ENCODE results near the gene ERP27. TPM values are rescaled to one million over a fixed set of nuclear protein-coding genes. Genes with fewer than 3 reads are reported as not detected.

Gene ERP27
- total RNA-seq, 1 experiment from 2014 or later: not detected

GRCh38 chr12:14920475-14921126 lies 17.7 kb downstream of the ERP27 start:
- TF ChIP-seq CTCF (IDR thresholded peaks at IDR 0.05; ENCODE audit: unreplicated experiment): no peak
- ChIA-PET CTCF (interaction anchor here (0.7 to 0.9 kb wide), 2 partner anchors 10 to 73 kb away, joined by 3 read pairs; no protein-coding TSS in a partner anchor), POLR2A (interaction anchor here (0.6 kb wide), 1 partner anchor 125 kb away, joined by 3 read pairs; no protein-coding TSS in a partner anchor)
- no peak overlapping the region for H3K27ac Mint-ChIP-seq (ENCODE audit: low read depth, unreplicated experiment)
- DNase-seq (ENCODE audit: unreplicated experiment): no peak
- intact Hi-C loops (cut with micrococcal nuclease): no loop called here
- no peaks in the 10 kb centered on the region for H3K9me3 Mint-ChIP-seq (ENCODE audit: unreplicated experiment)
- BruUV-seq (replicated peaks): no TSS peak
- no peak overlapping the region for H3K4me3 Mint-ChIP-seq (ENCODE audit: unreplicated experiment)
- no peaks in the 10 kb centered on the region for H3K27me3 Mint-ChIP-seq (ENCODE audit: insufficient read depth, unreplicated experiment)
- no peaks in the 10 kb centered on the region for H3K36me3 Mint-ChIP-seq (ENCODE audit: insufficient read depth, unreplicated experiment)
- no peaks in the 10 kb centered on the region for H3K4me1 Mint-ChIP-seq (ENCODE audit: insufficient read depth, unreplicated experiment)

DNA sequence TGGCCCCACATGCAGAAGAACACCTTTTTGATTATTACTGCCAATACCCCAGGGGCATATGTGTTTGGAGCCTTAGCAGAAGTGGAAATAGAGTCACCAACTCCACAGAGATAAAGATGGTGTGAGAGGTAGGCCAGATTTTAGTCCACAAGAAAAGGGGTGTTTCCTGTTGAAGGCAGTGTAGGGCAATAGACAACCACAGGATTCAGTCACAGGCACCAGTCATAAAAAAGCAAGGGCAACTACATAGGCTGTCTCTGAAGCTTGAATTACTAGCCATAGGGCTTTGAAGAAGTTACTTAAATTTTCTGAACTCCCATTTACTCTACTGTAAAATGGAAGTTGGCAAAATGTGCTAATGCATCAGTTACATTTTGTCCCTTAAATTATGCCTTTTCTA lies 18.9 kb downstream of the ERP27 start:
- Mint-ChIP-seq H3K27ac (ENCODE audit: low read depth, unreplicated experiment) (no peak overlapping the region), H3K9me3 (ENCODE audit: unreplicated experiment) (no peaks in the 10 kb centered on the region), H3K4me3 (ENCODE audit: unreplicated experiment) (no peak overlapping the region), H3K36me3 (ENCODE audit: insufficient read depth, unreplicated experiment) (no peaks in the 10 kb centered on the region), H3K27me3 (ENCODE audit: insufficient read depth, unreplicated experiment) (no peaks in the 10 kb centered on the region), H3K4me1 (ENCODE audit: insufficient read depth, unreplicated experiment) (no peaks in the 10 kb centered on the region)
- BruUV-seq (replicated peaks): no TSS peak
- DNase-seq (ENCODE audit: unreplicated experiment): no peak
- no peak for TF ChIP-seq CTCF (IDR thresholded peaks at IDR 0.05; ENCODE audit: unreplicated experiment)
- intact Hi-C loops (cut with micrococcal nuclease): no loop called here
- ChIA-PET CTCF (no interaction called here), POLR2A (no interaction called here)

DNA sequence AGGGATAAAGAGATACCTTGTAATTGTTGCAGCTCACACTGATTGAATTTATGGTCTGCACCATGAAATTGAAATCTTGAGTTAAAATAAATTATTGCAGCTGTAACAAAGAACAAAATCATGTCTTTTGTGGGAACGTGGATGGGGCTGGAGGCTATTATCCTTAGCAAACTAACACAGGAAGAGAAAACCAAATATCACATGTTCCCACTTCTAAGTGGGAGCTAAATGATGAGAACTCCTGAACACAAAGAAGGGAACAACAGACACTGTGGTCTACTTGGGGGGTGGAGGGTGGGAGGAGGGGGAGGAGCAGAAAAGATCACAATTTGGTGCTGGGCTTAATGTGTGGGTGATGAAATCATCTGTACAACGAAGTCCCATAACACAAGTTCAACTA lies 22.6 kb downstream of the ERP27 start:
- intact Hi-C loops (cut with micrococcal nuclease): no loop called here
- TF ChIP-seq CTCF (IDR thresholded peaks at IDR 0.05; ENCODE audit: unreplicated experiment): no peak
- Mint-ChIP-seq H3K4me1 (ENCODE audit: insufficient read depth, unreplicated experiment) (peaks cover 6% of the 10 kb centered on the region), H3K27ac (ENCODE audit: low read depth, unreplicated experiment) (no peak overlapping the region), H3K27me3 (ENCODE audit: insufficient read depth, unreplicated experiment) (no peaks in the 10 kb centered on the region), H3K9me3 (ENCODE audit: unreplicated experiment) (no peaks in the 10 kb centered on the region), H3K36me3 (ENCODE audit: insufficient read depth, unreplicated experiment) (no peaks in the 10 kb centered on the region), H3K4me3 (ENCODE audit: unreplicated experiment) (no peak overlapping the region)
- POLR2A ChIA-PET: interaction anchor here (1.2 to 1.3 kb wide), 2 partner anchors 17 to 38 kb away, joined by 4 to 5 read pairs; no protein-coding TSS in a partner anchor
- no peak for DNase-seq (ENCODE audit: unreplicated experiment)
- BruUV-seq (replicated peaks): no TSS peak
- CTCF ChIA-PET: interaction anchor here (0.5 kb wide), 1 partner anchor 105 kb away, joined by 3 read pairs; no protein-coding TSS in a partner anchor

GRCh38 chr12:14913381-14913781 lies 25.0 kb downstream of the ERP27 start:
- intact Hi-C loops (cut with micrococcal nuclease): no loop called here
- Mint-ChIP-seq H3K9me3 (ENCODE audit: unreplicated experiment) (no peaks in the 10 kb centered on the region), H3K4me3 (ENCODE audit: unreplicated experiment) (no peak overlapping the region), H3K27me3 (ENCODE audit: insufficient read depth, unreplicated experiment) (no peaks in the 10 kb centered on the region), H3K27ac (ENCODE audit: low read depth, unreplicated experiment) (no peak overlapping the region), H3K36me3 (ENCODE audit: insufficient read depth, unreplicated experiment) (no peaks in the 10 kb centered on the region), H3K4me1 (ENCODE audit: insufficient read depth, unreplicated experiment) (peaks cover 19% of the 10 kb centered on the region)
- DNase-seq (ENCODE audit: unreplicated experiment): peak; percentile 43
- ChIA-PET CTCF (interaction anchor here (0.8 to 1.3 kb wide), 4 partner anchors 12 to 109 kb away, joined by 3 to 4 read pairs (median 3); no protein-coding TSS in a partner anchor), POLR2A (no interaction called here)
- no peak for TF ChIP-seq CTCF (IDR thresholded peaks at IDR 0.05; ENCODE audit: unreplicated experiment)
- no TSS peak for BruUV-seq (replicated peaks)
